Measurements from ENCODE around the gene RPL10. TPM values are rescaled to one million over a fixed set of nuclear protein-coding genes. Genes with fewer than 3 reads are reported as not detected.

Gene RPL10
- total and polyA plus RNA-seq, 2 donors (not counting 3 experiments of a cell fraction or from before 2014, with no cell fraction given), result 2,493 to 7,586 TPM

GRCh38 chrX:154378799-154379568, 19.2 kb upstream of the RPL10 start, which contains the start of gene EMD:
Gene EMD, plus strand, starts transcription at chrX:154379295. Its CDS starts 190 bp downstream, at chrX:154379485.
- FAIRE-seq, result peak; percentile 100
- peak within 1 kb of the TSS; percentile 70 to 95 (median 78) for H3K4me3 ChIP-seq (replicated peaks in 1 of 3; ENCODE audit: insufficient read depth in 1 of 3, low read depth in 1 of 3, low read length in 3 of 3)
- H3K27me3 ChIP-seq (ENCODE audit: control insufficient read depth in 2 of 2, insufficient read depth in 2 of 2, low read length in 2 of 2), result no peaks in the 10 kb centered on the region
- intact Hi-C loops (cut with micrococcal nuclease) (loop anchor here (1.0 kb wide), 2 partner anchors 10 to 408 kb away; partner anchors contain the start of gene HCFC1), dilution Hi-C loops (cut with MboI; ENCODE audit: extremely low pct_ligation_motif_present, low sequenced_read_pairs) (no loop called here)
- H3K36me3 ChIP-seq (ENCODE audit: control insufficient read depth in 2 of 2, extremely low read depth in 1 of 2, insufficient read depth in 2 of 2, low read length in 2 of 2), result no peaks in the 10 kb centered on the region
- TF ChIP-seq GATA2 (IDR thresholded peaks at IDR 0.05; ENCODE audit: insufficient read depth, insufficient read length, low read depth, low read length) (no peak), MAX (IDR thresholded peaks at IDR 0.05; ENCODE audit: insufficient read depth, insufficient read length) (no peak), CTCF (IDR thresholded peaks at IDR 0.05; ENCODE audit: extremely low read depth in 1 of 2, insufficient read depth in 1 of 2, low read depth in 1 of 2, low read length in 2 of 2) (no peak)
- ChIA-PET POLR2A (interaction anchor here (0.7 to 1.2 kb wide), 4 partner anchors 8 to 162 kb away, joined by 3 to 4 read pairs (median 4); no protein-coding TSS in a partner anchor), CTCF (interaction anchor here (0.6 kb wide), 1 partner anchor 20 kb away, joined by 3 read pairs; no protein-coding TSS in a partner anchor)
- no peaks in the 10 kb centered on the region for H3K9me3 ChIP-seq (replicated peaks; ENCODE audit: control insufficient read depth, insufficient read depth, low read length)
- H3K9me1 ChIP-seq (replicated peaks; ENCODE audit: control insufficient read depth, extremely low read depth, insufficient read depth, low read length), result no peaks in the 10 kb centered on the region
- H3K27ac ChIP-seq (ENCODE audit: insufficient read depth, low read depth, low read length), result peak within 1 kb of the TSS; percentile 87
- peak within 1 kb of the TSS; percentile 38 for H2AFZ ChIP-seq (ENCODE audit: low read depth, low read length)
- peaks cover 17% of the 10 kb centered on the region for H3K79me2 ChIP-seq (ENCODE audit: control insufficient read depth, insufficient read depth, low read length)
- no TSS peak for BruUV-seq (replicated peaks)
- peak within 1 kb of the TSS; percentile 94 for H3K9ac ChIP-seq (replicated peaks; ENCODE audit: extremely low read depth, insufficient read depth, low read length)
- peak within 1 kb of the TSS; percentile 51 for H3K4me2 ChIP-seq (ENCODE audit: insufficient read depth, low read length)
- DNase-seq (ENCODE audit: low read depth, low spot score), result peak; percentile 98
- no peaks in the 10 kb centered on the region for H4K20me1 ChIP-seq (replicated peaks; ENCODE audit: control insufficient read depth, extremely low read depth, insufficient read depth, low read length)
- peaks cover 9% of the 10 kb centered on the region for H3K4me1 ChIP-seq (ENCODE audit: control insufficient read depth, extremely low read depth, insufficient read depth, low read length)

Data from endothelial cell of umbilical vein (primary cell).